HG03025 (cell line): ENCODE results near the gene GAL3ST1.
"Not testable (repeated sequence)": the region's sequence is repeated elsewhere in the genome, so short reads cannot be mapped to it uniquely, and the experiment has no call there.

ENCODE experiments used
- ATAC-seq: cut with Tn5 transposase; IDR thresholded peaks from one replicate; pipeline ENCODE4 v1.9.1; 2021; ENCODE audit warnings: mild to moderate bottlenecking, moderate library complexity; ENCODE audit not compliant: unreplicated experiment, low FRiP score

The GAL3ST1 gene

GRCh38 chr22:30574095-30574981 lies at the start of gene GAL3ST1:
Gene GAL3ST1 (minus strand): TSS chr22:30574665. CDS start chr22:30557392, 17,273 bp downstream.
- no peak for ATAC-seq

- not testable (repeated sequence) for ATAC-seq
Observed at GRCh38 chr22:30619909-30620308, 45.4 kb upstream of the GAL3ST1 start.

- ATAC-seq: no peak
Observed at GRCh38 chr22:30617819-30618218, 43.4 kb upstream of the GAL3ST1 start.

- ATAC-seq: no peak
Observed at GRCh38 chr22:30615543-30615954, 41.1 kb upstream of the GAL3ST1 start.

GRCh38 chr22:30614879-30615278 lies 40.4 kb upstream of the GAL3ST1 start:
- no peak for ATAC-seq

GRCh38 chr22:30614268-30614667 lies 39.8 kb upstream of the GAL3ST1 start:
- no peak for ATAC-seq

- ATAC-seq: no peak
Observed at GRCh38 chr22:30612789-30613188, 38.3 kb upstream of the GAL3ST1 start.

- no peak for ATAC-seq
Observed at GRCh38 chr22:30611197-30611596, 36.7 kb upstream of the GAL3ST1 start.

- no peak for ATAC-seq
Observed at GRCh38 chr22:30610299-30610698, 35.8 kb upstream of the GAL3ST1 start.

- ATAC-seq: no peak
Observed at GRCh38 chr22:30609260-30610185, 35.1 kb upstream of the GAL3ST1 start.

- ATAC-seq: no peak
Observed at GRCh38 chr22:30607939-30608338, 33.5 kb upstream of the GAL3ST1 start.

GRCh38 chr22:30607300-30607930 lies 33.0 kb upstream of the GAL3ST1 start:
- no peak for ATAC-seq

GRCh38 chr22:30606455-30607299 lies 32.2 kb upstream of the GAL3ST1 start, which contains the start of gene TCN2:
Gene TCN2 (plus strand): TSS chr22:30607174. CDS start chr22:30607332, 158 bp downstream.
- no peak for ATAC-seq

- ATAC-seq: no peak
Observed at GRCh38 chr22:30605449-30606110, 31.1 kb upstream of the GAL3ST1 start.

GRCh38 chr22:30604723-30605122 lies 30.3 kb upstream of the GAL3ST1 start:
- ATAC-seq: no peak

GRCh38 chr22:30603801-30604200 lies 29.3 kb upstream of the GAL3ST1 start:
- ATAC-seq: no peak

- no peak for ATAC-seq
Observed at GRCh38 chr22:30602049-30602448, 27.6 kb upstream of the GAL3ST1 start.

- no peak for ATAC-seq
Observed at GRCh38 chr22:30601464-30601863, 27.0 kb upstream of the GAL3ST1 start.

- no peak for ATAC-seq
Observed at GRCh38 chr22:30600921-30601320, 26.5 kb upstream of the GAL3ST1 start.
